Prostate gland (tissue), 2 donors: ENCODE data around the gene TMC1. TPM values are rescaled to one million over a fixed set of nuclear protein-coding genes. Genes with fewer than 3 reads are reported as not detected.
A peak's percentile ranks its signal among the peaks of the same experiment; 100 is the strongest.
"Not testable (repeated sequence)": the region's sequence is repeated elsewhere in the genome, so short reads cannot be mapped to it uniquely, and the experiment has no call there.

ENCODE experiments used
- DNase-seq: peaks from one replicate; pipeline ENCODE4 v3.0.0-alpha.2; 2019; ENCODE audit warnings: low spot score
- H3K27ac ChIP-seq, 2 donors: fragments of 200-600 bp; sonication (generic); 2 replicates each; pipeline ENCODE4 v1.5.1; 2017 to 2019
- H3K27me3 ChIP-seq: fragments of 200-600 bp; sonication (generic); replicated peaks from 2 replicates; pipeline ENCODE4 v1.5.1; 2019; ENCODE audit not compliant: insufficient read depth
- H3K36me3 ChIP-seq, 2 donors: fragments of 200-600 bp; sonication (generic); 1 replicate in 1 of 2; 2 replicates in 1 of 2; pipeline versions ENCODE4 v1.5.1 to v1.8.1; 2017 to 2019
- H3K4me1 ChIP-seq: fragments of 200-600 bp; sonication (generic); replicated peaks from 2 replicates; pipeline ENCODE4 v1.5.1; 2019
- H3K4me3 ChIP-seq, 2 donors: fragments of 200-600 bp; sonication (generic); 2 replicates each; pipeline ENCODE4 v1.5.1; 2017 to 2019
- H3K9me3 ChIP-seq: fragments of 200-600 bp; sonication (generic); 2 replicates; pipeline ENCODE4 v1.5.1; 2017
- POLR2A ChIP-seq: fragments of 450-650 bp; IDR thresholded peaks from one replicate; pipeline ENCODE4 v1.6.1; 2016; ENCODE audit warnings: antibody characterized with exemption, mild to moderate bottlenecking
- POLR2AphosphoS5 ChIP-seq: sonication (generic); formaldehyde crosslinking; IDR thresholded peaks from one replicate; pipeline ENCODE4 v1.6.1; 2017; ENCODE audit warnings: antibody characterized with exemption
- WGBS: methylation state at CpG from one replicate; pipeline ENCODE4 v1.1.5; 2018; 5-methylcytosine and 5-hydroxymethylcytosine counted together
- intact Hi-C: fragments of 100-400 bp; cut with DNase I; formaldehyde crosslinking; loops from one replicate; pipeline ENCODE4 v1.14.2; 2022
- total RNA-seq, 2 donors: library from RNA; depleted of rRNA; stranded (reverse); fragments of >200 nt; gene quantifications; one replicate each; pipeline ENCODE4 v1.1.0, GENCODE V29; 2016
- TF ChIP-seq, protein P1 (sequence below), 4 experiments: fragments of 200-600 bp in 2 of 4; fragments of 450-650 bp in 2 of 4; sonication (generic) in 2 of 4; IDR thresholded peaks; 1 replicate in 3 of 4; 2 replicates in 1 of 4; pipeline ENCODE4 v1.5.1; 2016 to 2019; ENCODE audit warnings: antibody characterized with exemption in 4 of 4, mild to moderate bottlenecking in 2 of 4, moderate library complexity in 2 of 4

TMC1 gene
- total RNA-seq, 2 donors from 2014 or later, result 3.0 to 5.3 TPM

DNA sequence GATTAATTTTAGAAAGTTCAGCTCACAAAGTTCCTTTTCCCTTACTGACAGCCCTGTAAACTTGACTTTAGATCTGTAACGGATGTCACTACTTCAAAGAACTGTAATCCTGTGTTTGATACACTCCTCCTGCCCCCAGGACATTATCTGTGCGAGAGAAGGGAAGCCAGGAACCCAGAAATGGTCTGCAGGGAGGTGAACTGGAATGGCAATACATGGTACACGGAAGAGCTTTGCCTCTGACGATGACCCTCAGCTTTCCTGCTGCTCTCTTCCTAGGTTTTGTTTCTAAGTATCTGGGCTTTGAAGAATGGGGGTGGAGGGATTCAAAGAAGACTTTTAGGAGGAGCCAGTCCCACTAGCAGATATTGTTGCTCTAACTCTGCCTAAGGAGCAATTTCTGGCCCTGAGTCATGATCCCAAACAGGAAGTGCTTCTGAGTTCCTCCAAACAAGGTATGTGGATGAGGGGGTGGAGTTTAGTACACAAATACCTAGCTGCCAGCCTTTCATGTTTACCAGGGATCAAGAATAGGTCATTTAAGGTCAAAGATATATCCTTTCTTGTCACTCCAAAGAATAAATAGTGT is 43.4 kb upstream of the TMC1 start:
- Histone ChIP-seq H3K36me3 (no peaks in the 10 kb centered on the region), H3K9me3 (no peaks in the 10 kb centered on the region), H3K4me1 (no peaks in the 10 kb centered on the region), H3K27ac (peak overlapping the region; percentile 16 to 34), H3K4me3 (no peak overlapping the region), H3K27me3 (no peaks in the 10 kb centered on the region)
- intact Hi-C loops, result loop anchor here (10.0 kb wide), 1 partner anchor 47 kb away; the partner anchor contains the start of gene TMC1
- 37% methylated on average over 4 of the region's 4 CpGs for WGBS
- peak; percentile 44 for DNase-seq
- TF ChIP-seq POLR2AphosphoS5 (peak; percentile 62), POLR2A (no peak)

DNA sequence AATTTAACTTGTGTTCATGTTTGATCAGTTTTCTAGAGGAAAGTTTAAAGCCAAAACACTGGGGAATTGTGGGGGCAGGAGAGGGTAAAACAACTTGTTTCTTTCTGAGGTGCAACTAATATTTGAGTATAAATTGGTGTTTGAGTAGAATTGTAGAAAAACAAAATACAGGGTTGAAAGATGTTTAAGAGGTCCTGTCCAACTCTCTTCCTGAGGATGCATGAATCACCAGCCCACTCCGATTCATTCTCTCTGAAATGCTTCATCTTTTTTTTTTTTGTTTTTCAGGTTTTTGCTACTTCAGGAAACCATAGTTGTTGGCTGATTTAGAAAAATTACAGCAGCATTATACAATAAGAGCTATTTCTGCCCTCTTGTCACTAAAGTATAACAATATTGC is 42.4 kb upstream of the TMC1 start:
- H3K27ac ChIP-seq, result no peak overlapping the region
- intact Hi-C loops, result loop anchor here (10.0 kb wide), 1 partner anchor 46 kb away; the partner anchor contains the start of gene TMC1
- no peaks in the 10 kb centered on the region for H3K4me1 ChIP-seq
- WGBS, result 72% methylated on average over 1 of the region's 1 CpG
- no peaks in the 10 kb centered on the region for H3K9me3 ChIP-seq
- no peaks in the 10 kb centered on the region for H3K27me3 ChIP-seq
- H3K4me3 ChIP-seq, result no peak overlapping the region
- TF ChIP-seq, protein P1, sequence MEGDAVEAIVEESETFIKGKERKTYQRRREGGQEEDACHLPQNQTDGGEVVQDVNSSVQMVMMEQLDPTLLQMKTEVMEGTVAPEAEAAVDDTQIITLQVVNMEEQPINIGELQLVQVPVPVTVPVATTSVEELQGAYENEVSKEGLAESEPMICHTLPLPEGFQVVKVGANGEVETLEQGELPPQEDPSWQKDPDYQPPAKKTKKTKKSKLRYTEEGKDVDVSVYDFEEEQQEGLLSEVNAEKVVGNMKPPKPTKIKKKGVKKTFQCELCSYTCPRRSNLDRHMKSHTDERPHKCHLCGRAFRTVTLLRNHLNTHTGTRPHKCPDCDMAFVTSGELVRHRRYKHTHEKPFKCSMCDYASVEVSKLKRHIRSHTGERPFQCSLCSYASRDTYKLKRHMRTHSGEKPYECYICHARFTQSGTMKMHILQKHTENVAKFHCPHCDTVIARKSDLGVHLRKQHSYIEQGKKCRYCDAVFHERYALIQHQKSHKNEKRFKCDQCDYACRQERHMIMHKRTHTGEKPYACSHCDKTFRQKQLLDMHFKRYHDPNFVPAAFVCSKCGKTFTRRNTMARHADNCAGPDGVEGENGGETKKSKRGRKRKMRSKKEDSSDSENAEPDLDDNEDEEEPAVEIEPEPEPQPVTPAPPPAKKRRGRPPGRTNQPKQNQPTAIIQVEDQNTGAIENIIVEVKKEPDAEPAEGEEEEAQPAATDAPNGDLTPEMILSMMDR (IDR thresholded peaks at IDR 0.05), result no peak
- TF ChIP-seq POLR2AphosphoS5, result no peak
- no peak for TF ChIP-seq POLR2A
- H3K36me3 ChIP-seq, result no peaks in the 10 kb centered on the region
- DNase-seq, result no peak

DNA sequence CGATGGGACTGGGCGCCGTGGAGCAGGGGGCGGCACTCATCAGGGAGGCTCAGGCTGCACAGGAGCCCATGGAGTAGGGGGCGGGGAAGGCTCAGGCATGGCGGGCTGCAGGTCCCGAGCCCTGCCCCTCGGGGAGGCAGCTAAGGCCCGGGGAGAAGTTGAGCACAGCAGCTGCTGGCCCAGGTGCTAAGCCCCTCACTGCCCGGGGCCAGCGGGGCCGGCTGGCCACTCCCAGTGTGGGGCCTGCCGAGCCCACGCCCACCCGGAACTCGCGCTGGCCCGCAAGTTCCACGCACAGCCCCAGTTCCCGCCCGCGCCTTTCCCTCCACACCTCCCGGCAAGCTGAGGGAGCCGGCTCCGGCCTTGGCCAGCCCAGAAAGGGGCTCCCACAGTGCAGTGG is 41.1 kb upstream of the TMC1 start:
- intact Hi-C loops, H3K4me1 ChIP-seq, DNase-seq, H3K4me3 ChIP-seq, H3K27me3 ChIP-seq, H3K36me3 ChIP-seq, H3K9me3 ChIP-seq, H3K27ac ChIP-seq: not testable (repeated sequence)
- WGBS, result 97% methylated on average over 21 of the region's 25 CpGs

DNA sequence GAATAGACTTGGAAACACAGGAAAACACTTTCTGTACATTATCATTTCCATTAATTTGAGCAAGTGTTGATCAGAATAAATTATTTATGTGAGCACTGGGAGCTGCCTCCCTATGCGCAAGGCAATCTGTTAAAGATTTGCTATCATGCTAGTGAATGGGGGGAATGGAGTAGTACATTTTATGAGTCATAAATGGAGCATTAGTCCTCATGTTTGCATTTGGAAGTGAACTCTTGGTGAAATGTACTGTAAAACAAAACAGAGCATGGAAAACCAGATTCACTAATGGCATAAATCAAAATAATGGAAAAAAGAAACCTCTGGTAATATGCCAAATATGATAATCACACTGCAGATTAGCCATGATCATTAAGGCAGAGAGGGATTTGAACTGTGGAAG is 40.5 kb upstream of the TMC1 start:
- TF ChIP-seq POLR2A (no peak), POLR2AphosphoS5 (no peak)
- TF ChIP-seq, protein P1 (IDR thresholded peaks at IDR 0.05), result no peak
- Histone ChIP-seq H3K4me1 (no peaks in the 10 kb centered on the region), H3K9me3 (no peaks in the 10 kb centered on the region), H3K27me3 (no peaks in the 10 kb centered on the region), H3K36me3 (no peaks in the 10 kb centered on the region), H3K27ac (no peak overlapping the region), H3K4me3 (no peak overlapping the region)
- 93% methylated on average over 1 of the region's 1 CpG for WGBS
- DNase-seq, result no peak
- intact Hi-C loops, result no loop called here

DNA sequence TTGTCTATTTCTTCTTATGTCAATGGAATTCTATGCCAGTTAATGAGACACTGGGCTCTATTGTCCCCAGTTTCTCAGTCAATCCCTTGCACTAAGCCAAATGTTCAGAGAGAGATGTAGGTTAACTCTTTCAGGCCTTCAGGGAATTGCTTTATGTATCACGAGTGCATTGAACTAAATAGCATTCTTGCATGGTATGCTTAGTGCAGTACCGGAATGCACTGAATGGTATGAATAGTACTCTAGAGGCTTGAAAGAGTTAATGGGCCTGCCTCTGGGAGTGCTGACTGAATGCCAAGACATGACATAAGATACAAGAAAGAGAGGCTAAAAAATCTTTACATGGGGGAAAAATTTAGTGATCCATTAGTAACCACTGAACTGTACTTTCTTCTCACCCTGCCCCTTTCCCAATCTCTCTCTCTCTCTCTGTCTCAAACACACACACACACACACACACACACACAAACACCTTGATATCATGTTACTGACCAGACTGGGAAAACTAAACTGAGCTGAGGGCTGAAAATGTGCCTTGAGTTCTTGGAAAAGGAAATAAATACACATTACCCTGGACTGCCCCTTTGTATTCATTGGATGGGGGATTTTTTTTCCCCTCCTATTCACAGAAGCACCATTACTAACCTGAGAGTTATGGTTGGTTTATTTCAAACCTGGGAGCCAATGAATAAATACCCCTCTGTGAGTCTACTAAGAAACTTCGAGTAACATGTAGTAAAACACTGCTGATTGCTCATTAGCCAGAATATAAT is 35.4 kb upstream of the TMC1 start:
- no peak for TF ChIP-seq POLR2AphosphoS5
- no peak for TF ChIP-seq POLR2A
- TF ChIP-seq, protein P1 (IDR thresholded peaks at IDR 0.05), result no peak

DNA sequence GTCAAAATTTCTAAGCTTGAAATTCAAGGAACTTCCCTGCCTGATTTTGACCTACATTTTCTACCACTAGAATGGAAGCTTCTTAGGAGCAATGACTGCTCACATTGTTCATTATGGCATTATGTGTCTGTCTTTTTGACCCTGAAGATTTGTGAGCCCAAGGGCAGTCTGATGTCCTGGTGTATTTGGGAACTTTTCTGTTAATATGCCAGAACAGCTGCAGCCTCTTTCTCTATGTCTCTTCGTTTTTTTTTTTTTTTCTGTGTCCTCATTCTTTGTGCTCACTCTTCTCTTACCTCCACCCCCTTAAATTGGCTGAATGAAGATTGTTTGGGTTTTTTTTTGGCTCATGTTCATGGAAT is 34.8 kb upstream of the TMC1 start:
- H3K36me3 ChIP-seq, result no peaks in the 10 kb centered on the region
- DNase-seq, result no peak
- WGBS, result 21% methylated on average over 1 of the region's 1 CpG
- no peaks in the 10 kb centered on the region for H3K4me1 ChIP-seq
- H3K27ac ChIP-seq, result no peak overlapping the region
- no peak overlapping the region for H3K4me3 ChIP-seq
- no peaks in the 10 kb centered on the region for H3K9me3 ChIP-seq
- H3K27me3 ChIP-seq, result no peaks in the 10 kb centered on the region
- TF ChIP-seq, protein P1 (IDR thresholded peaks at IDR 0.05), result no peak
- no peak for TF ChIP-seq POLR2A
- no peak for TF ChIP-seq POLR2AphosphoS5
- intact Hi-C loops, result no loop called here

More for the DNA sequence above, 35.4 kb upstream of the TMC1 start:
- DNase-seq, result no peak
- H3K9me3 ChIP-seq, result no peaks in the 10 kb centered on the region
- WGBS, result 55% methylated on average over 3 of the region's 3 CpGs
- H3K4me1 ChIP-seq, result no peaks in the 10 kb centered on the region
- H3K36me3 ChIP-seq, result no peaks in the 10 kb centered on the region
- H3K27me3 ChIP-seq, result no peaks in the 10 kb centered on the region
- no peak overlapping the region for H3K27ac ChIP-seq
- H3K4me3 ChIP-seq, result no peak overlapping the region
- intact Hi-C loops, result no loop called here

DNA sequence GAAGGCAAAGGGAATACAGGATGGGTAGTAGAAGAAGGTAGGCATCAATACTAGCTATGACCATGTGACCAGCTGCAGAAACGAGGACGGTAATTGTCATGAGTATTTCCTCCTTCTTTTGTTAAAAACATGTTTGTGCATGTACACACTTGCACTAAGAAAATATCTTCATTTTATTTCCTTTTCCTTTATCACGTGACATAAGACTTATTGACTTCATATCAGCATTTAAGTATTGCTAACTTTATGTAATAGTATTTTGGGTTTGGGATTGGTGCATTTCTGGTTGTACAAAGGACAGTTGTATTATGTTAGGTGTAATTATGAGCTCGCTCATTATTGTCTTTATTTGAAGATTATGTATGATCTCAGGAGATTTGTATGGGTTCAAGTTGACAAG is 33.7 kb upstream of the TMC1 start:
- intact Hi-C loops, H3K9me3 ChIP-seq, H3K4me3 ChIP-seq, H3K4me1 ChIP-seq, H3K36me3 ChIP-seq, DNase-seq, H3K27ac ChIP-seq, H3K27me3 ChIP-seq: not testable (repeated sequence)
- WGBS, result 72% methylated on average over 4 of the region's 4 CpGs
